Osteocyte (in vitro differentiated cells): ENCODE data around the gene OR10P1. TPM values are rescaled to one million over a fixed set of nuclear protein-coding genes. Genes with fewer than 3 reads are reported as not detected.

Experiments
- DNase-seq: peaks from one replicate; pipeline ENCODE4 v3.0.0; 2021; ENCODE audit warnings: mixed read lengths; ENCODE audit not compliant: unreplicated experiment; ENCODE audit errors: extremely low spot score
- H3K27ac Mint-ChIP-seq: one replicate; pipeline ENCODE4 v1.8.0; 2021; ENCODE audit warnings: mild to moderate bottlenecking, mixed read lengths; ENCODE audit not compliant: unreplicated experiment
- H3K27me3 Mint-ChIP-seq: one replicate; pipeline ENCODE4 v1.8.0; 2021; ENCODE audit warnings: mixed read lengths; ENCODE audit not compliant: unreplicated experiment
- H3K36me3 Mint-ChIP-seq: one replicate; pipeline ENCODE4 v1.8.0; 2021; ENCODE audit warnings: mixed read lengths; ENCODE audit not compliant: unreplicated experiment
- H3K4me1 Mint-ChIP-seq: one replicate; pipeline ENCODE4 v1.8.0; 2021; ENCODE audit warnings: mixed read lengths; ENCODE audit not compliant: unreplicated experiment
- H3K4me3 Mint-ChIP-seq: one replicate; pipeline ENCODE4 v1.8.0; 2021; ENCODE audit warnings: mild to moderate bottlenecking, moderate library complexity, mixed read lengths; ENCODE audit not compliant: unreplicated experiment
- H3K9me3 Mint-ChIP-seq: one replicate; pipeline ENCODE4 v1.8.0; 2021; ENCODE audit warnings: mixed read lengths; ENCODE audit not compliant: unreplicated experiment
- CTCF ChIP-seq: fragments of 200-600 bp; sonication (generic); IDR thresholded peaks from 2 replicates; pipeline ENCODE4 v1.5.0; 2021; ENCODE audit warnings: antibody characterized with exemption, mild to moderate bottlenecking, moderate library complexity
- total RNA-seq: library from RNA; stranded (reverse); gene quantifications from 2 replicates; pipeline ENCODE4 v1.2.1, GENCODE V29; 2021

OR10P1 gene
- total RNA-seq, 1 donor from 2014 or later: not detected

GRCh38 chr12:55614764-55615163 lies 21.9 kb upstream of the OR10P1 start:
- no peak for TF ChIP-seq CTCF
- Mint-ChIP-seq H3K9me3 (peaks cover 14% of the 10 kb centered on the region), H3K27ac (no peak overlapping the region), H3K4me3 (no peak overlapping the region), H3K4me1 (peaks cover under 1% of the 10 kb centered on the region), H3K36me3 (no peaks in the 10 kb centered on the region), H3K27me3 (peaks cover 27% of the 10 kb centered on the region)
- DNase-seq: no peak

GRCh38 chr12:55619354-55620138 lies 17.1 kb upstream of the OR10P1 start:
- H3K27ac Mint-ChIP-seq: no peak overlapping the region
- H3K4me3 Mint-ChIP-seq: no peak overlapping the region
- peak; percentile 82 for TF ChIP-seq CTCF
- no peak for DNase-seq
- no peaks in the 10 kb centered on the region for H3K36me3 Mint-ChIP-seq
- H3K4me1 Mint-ChIP-seq: peaks cover 2% of the 10 kb centered on the region
- peaks cover 34% of the 10 kb centered on the region for H3K27me3 Mint-ChIP-seq
- peaks cover 14% of the 10 kb centered on the region for H3K9me3 Mint-ChIP-seq

GRCh38 chr12:55624056-55624455 lies 12.6 kb upstream of the OR10P1 start:
- DNase-seq: no peak
- Mint-ChIP-seq H3K36me3 (no peaks in the 10 kb centered on the region), H3K9me3 (no peaks in the 10 kb centered on the region), H3K27ac (no peak overlapping the region), H3K27me3 (peaks cover 55% of the 10 kb centered on the region), H3K4me3 (no peak overlapping the region), H3K4me1 (peaks cover 2% of the 10 kb centered on the region)
- no peak for TF ChIP-seq CTCF

- Mint-ChIP-seq H3K4me3 (no peak overlapping the region), H3K27ac (no peak overlapping the region), H3K4me1 (no peaks in the 10 kb centered on the region), H3K9me3 (no peaks in the 10 kb centered on the region), H3K27me3 (peaks cover 57% of the 10 kb centered on the region), H3K36me3 (no peaks in the 10 kb centered on the region)
- no peak for TF ChIP-seq CTCF
- DNase-seq: no peak
These were observed 10.5 kb upstream of the OR10P1 start for GRCh38 chr12:55626154-55626553.

- H3K4me3 Mint-ChIP-seq: no peak overlapping the region
- H3K36me3 Mint-ChIP-seq: no peaks in the 10 kb centered on the region
- no peak for TF ChIP-seq CTCF
- H3K27me3 Mint-ChIP-seq: peaks cover 57% of the 10 kb centered on the region
- H3K27ac Mint-ChIP-seq: no peak overlapping the region
- H3K9me3 Mint-ChIP-seq: no peaks in the 10 kb centered on the region
- no peaks in the 10 kb centered on the region for H3K4me1 Mint-ChIP-seq
- no peak for DNase-seq
These were observed 7.4 kb upstream of the OR10P1 start for GRCh38 chr12:55629058-55629841.
